Measurements from ENCODE around the gene VWF.
A peak's percentile ranks its signal among the peaks of the same experiment; 100 is the strongest.

The VWF gene

GRCh38 chr12:5900076-5900475, 224.4 kb downstream of the VWF start:
- TF ChIP-seq CTCF (IDR thresholded peaks at IDR 0.05; ENCODE audit: control insufficient read depth, extremely low read depth, insufficient read depth) = no peak
- no peak for DNase-seq (ENCODE audit: low read depth)
- H3K4me3 ChIP-seq (ENCODE audit: low read depth, low read length) = no peak overlapping the region

GRCh38 chr12:5899675-5900074, 224.8 kb downstream of the VWF start:
- no peak for TF ChIP-seq CTCF (IDR thresholded peaks at IDR 0.05; ENCODE audit: control insufficient read depth, extremely low read depth, insufficient read depth)
- no peak for DNase-seq (ENCODE audit: low read depth)

GRCh38 chr12:5898874-5899273, 225.6 kb downstream of the VWF start:
- TF ChIP-seq CTCF (IDR thresholded peaks at IDR 0.05; ENCODE audit: control insufficient read depth, extremely low read depth, insufficient read depth) = peak; percentile 51
- DNase-seq (ENCODE audit: low read depth) = no peak
- no peak overlapping the region for H3K4me3 ChIP-seq (ENCODE audit: low read depth, low read length)

More at GRCh38 chr12:5899675-5900074, 224.8 kb downstream of the VWF start:
- no peak overlapping the region for H3K4me3 ChIP-seq (ENCODE audit: low read depth, low read length)

Measured in LNCaP clone FGC (cell line).